K562 (cell line): ENCODE measurements around the gene CNTN4. TPM values are rescaled to one million over a fixed set of nuclear protein-coding genes. Genes with fewer than 3 reads are reported as not detected.

Source experiments
- ATAC-seq: fragments of 200-7000 bp; cut with Tn5 transposase; 3 replicates; pipeline ENCODE4 v1.9.1; 2020; ENCODE audit warnings: moderate library complexity
- BruUV-seq: library from RNA; stranded (reverse); fragments of 400-500 nt; replicated peaks from 2 replicates; lab custom pipeline; 2021; lab: Mats Ljungman, UMichigan
- CTCF ChIA-PET: fragments of 300-600 bp; formaldehyde crosslinking; extraction: SDS; loops from one replicate; lab custom pipeline; 2021; ENCODE audit warnings: low intra/inter-chr PET ratio; lab: Yijun Ruan, JAX
- POLR2A ChIA-PET: fragments of 300-600, 350-650 bp; sonication (Branson Sonifier 250); formaldehyde crosslinking; extraction: SDS; loops from one replicate; lab custom pipeline; 2021; ENCODE audit warnings: antibody characterized with exemption, inconsistent platforms; lab: Yijun Ruan, JAX
- DNase-seq, 4 experiments: peaks; one replicate each; pipeline versions ENCODE4 v3.0.0 to v3.0.0-alpha.2; 2011 to 2018; ENCODE audit warnings: low spot score in 3 of 4, mixed read lengths in 3 of 4; ENCODE audit errors: extremely low read depth in 1 of 4
- FAIRE-seq: peaks from 2 replicates; lab custom pipeline; 2011; peaks lifted over from hg19 to GRCh38; lab: Jason Lieb, UNC
- H2AFZ ChIP-seq: 2 replicates; pipeline ENCODE4 v1.6.0; 2011; ENCODE audit warnings: low read depth, low read length, control low read depth, inconsistent platforms
- H3K27ac ChIP-seq: fragments of 200-600 bp; 3 replicates; pipeline ENCODE4 v1.8.0; 2011; ENCODE audit warnings: low read depth, mild to moderate bottlenecking, control low read depth, inconsistent platforms, low read length, moderate library complexity, mixed read lengths; ENCODE audit errors: extremely low read depth
- H3K27me3 ChIP-seq, 2 experiments: fragments of 300-600 bp in 1 of 2; 2 replicates in 1 of 2; 3 replicates in 1 of 2; pipeline versions ENCODE4 v1.6.0 to v1.8.0; 2011; ENCODE audit warnings: inconsistent platforms in 2 of 2, low read length in 2 of 2, mild to moderate bottlenecking in 1 of 2, mixed read lengths in 1 of 2, moderate library complexity in 1 of 2; ENCODE audit not compliant: control insufficient read depth in 2 of 2, insufficient read depth in 2 of 2
- H3K36me3 ChIP-seq: fragments of 300-600 bp; 3 replicates; pipeline ENCODE4 v1.8.0; 2011; ENCODE audit warnings: mild to moderate bottlenecking, low read length, inconsistent platforms; ENCODE audit not compliant: control insufficient read depth, insufficient read depth
- H3K4me1 ChIP-seq, 2 experiments: fragments of 200-600 bp in 1 of 2; replicated peaks in 1 of 2; 2 replicates in 1 of 2; 3 replicates in 1 of 2; pipeline versions ENCODE4 v1.5.1 to v1.8.0; 2011; ENCODE audit warnings: inconsistent platforms in 2 of 2, low read length in 2 of 2, mild to moderate bottlenecking in 1 of 2, mixed read lengths in 1 of 2, moderate library complexity in 1 of 2; ENCODE audit not compliant: control insufficient read depth in 2 of 2, insufficient read depth in 2 of 2
- H3K4me2 ChIP-seq: 2 replicates; pipeline ENCODE4 v1.6.1; 2011; ENCODE audit warnings: low read length, control low read depth, inconsistent platforms, mixed read lengths; ENCODE audit not compliant: insufficient read depth
- H3K4me3 ChIP-seq: fragments of 200-600 bp; sonication (generic), shearing (Covaris generic); 2 replicates; pipeline ENCODE4 v1.5.1; 2016; ENCODE audit warnings: control low read depth, inconsistent platforms
- H3K79me2 ChIP-seq: fragments of 200-600 bp; 3 replicates; pipeline ENCODE4 v1.8.0; 2011; ENCODE audit warnings: low read length, inconsistent platforms; ENCODE audit not compliant: control insufficient read depth, insufficient read depth
- H3K9ac ChIP-seq, 2 experiments: 2 replicates each; pipeline versions ENCODE4 v1.6.0 to v1.6.1; 2011; ENCODE audit warnings: low read depth in 2 of 2, low read length in 2 of 2, control low read depth in 1 of 2, inconsistent platforms in 1 of 2, mild to moderate bottlenecking in 1 of 2, mixed read lengths in 1 of 2; ENCODE audit not compliant: insufficient read depth in 1 of 2
- H3K9me1 ChIP-seq: one replicate; pipeline ENCODE4 v1.6.0; 2011; ENCODE audit warnings: inconsistent platforms, mild to moderate bottlenecking, low read length, moderate library complexity; ENCODE audit not compliant: control insufficient read depth, insufficient read depth
- H3K9me3 ChIP-seq: replicated peaks from 2 replicates; pipeline ENCODE4 v1.5.1; 2011; ENCODE audit warnings: low read depth, low read length, inconsistent platforms; ENCODE audit not compliant: control insufficient read depth, insufficient read depth
- H4K20me1 ChIP-seq: replicated peaks from 2 replicates; pipeline ENCODE4 v1.6.1; 2011; ENCODE audit warnings: low read length, inconsistent platforms, mixed read lengths; ENCODE audit not compliant: control insufficient read depth, insufficient read depth
- C11orf30 ChIP-seq: fragments of 450-650 bp; IDR thresholded peaks from 2 replicates; pipeline ENCODE4 v1.6.1; 2016; ENCODE audit warnings: low read depth, mild to moderate bottlenecking
- DDX20 ChIP-seq: fragments of 450-650 bp; IDR thresholded peaks from 2 replicates; pipeline ENCODE4 v1.6.1; 2016; ENCODE audit warnings: missing genetic modification characterization, low read depth, mild to moderate bottlenecking, missing compliant biosample characterization, moderate library complexity
- MAFF ChIP-seq: IDR thresholded peaks from 2 replicates; pipeline ENCODE4 v1.6.1; 2012; ENCODE audit warnings: low read length, improper control_type of control experiment
- MAFG ChIP-seq: fragments of 450-650 bp; conservative IDR thresholded peaks from 2 replicates; pipeline ENCODE4 v1.6.1; 2016; ENCODE audit warnings: missing genetic modification characterization, missing compliant biosample characterization
- MAFK ChIP-seq: IDR thresholded peaks from 2 replicates; pipeline ENCODE4 v1.6.1; 2011; ENCODE audit warnings: low read length, improper control_type of control experiment
- NFE2L1 ChIP-seq: fragments of 450-650 bp; IDR thresholded peaks from 2 replicates; pipeline ENCODE4 v1.6.1; 2016; ENCODE audit warnings: missing genetic modification characterization, low read depth, mild to moderate bottlenecking, missing compliant biosample characterization, moderate library complexity, borderline replicate concordance
- PHB ChIP-seq: fragments of 250-450 bp; sonication (Bioruptor Pico); IDR thresholded peaks from 2 replicates; pipeline ENCODE4 v1.5.0; 2021
- PHB2 ChIP-seq: fragments of 450-650 bp; IDR thresholded peaks from 2 replicates; pipeline ENCODE4 v1.6.1; 2017; ENCODE audit warnings: low read depth
- THRB ChIP-seq: fragments of 450-650 bp; formaldehyde crosslinking; conservative IDR thresholded peaks from 2 replicates; pipeline ENCODE4 v1.4.0; 2022; ENCODE audit warnings: mild to moderate bottlenecking, missing genetic modification characterization
- ZNF134 ChIP-seq: fragments of 250-450 bp; sonication (Bioruptor Pico); conservative IDR thresholded peaks from 2 replicates; pipeline ENCODE4 v1.4.0; 2020
- ZNF316 ChIP-seq: fragments of 450-650 bp; IDR thresholded peaks from 2 replicates; pipeline ENCODE4 v1.6.1; 2016
- in situ Hi-C: fragments of 300-500 bp; cut with MboI; formaldehyde crosslinking; loops from 4 replicates; pipeline ENCODE4 v1.15.0; 2018; ENCODE audit warnings: inconsistent platforms, mixed read lengths
- intact Hi-C: fragments of 100-400 bp; cut with micrococcal nuclease; formaldehyde crosslinking; loops from 2 replicates; pipeline ENCODE4 v1.14.2; 2022
- polyA plus RNA-seq, 8 experiments: library from polyadenylated mRNA; depleted of rRNA in 4 of 8; stranded (reverse) in 5 of 8; unstranded in 3 of 8; fragments of >200 nt; fragmentation: Nextera tagmentation in 2 of 8; fragmentation: Illumina TruSeq in 1 of 8; extraction: Ambion mirVana in 2 of 8; extraction: Trizol in 1 of 8; gene quantifications; 2 replicates each; pipeline versions ENCODE4 v1.2.1 to v1.2.3, GENCODE V29; 2011 to 2014; ENCODE audit warnings: inconsistent platforms in 1 of 8, missing spikeins in 1 of 8
- total RNA-seq, 7 experiments: library from RNA; depleted of rRNA in 6 of 7; stranded (reverse); fragments of >200 nt in 6 of 7; fragmentation: Illumina TruSeq in 2 of 7; extraction: Trizol in 2 of 7; gene quantifications; 2 replicates each; pipeline versions ENCODE4 v1.2.1 to v1.2.3, GENCODE V29; 2011 to 2021; ENCODE audit warnings: low replicate concordance in 1 of 7

CNTN4 gene
- total and polyA plus RNA-seq, 9 of the 15 experiments (the other 6 are each of a cell fraction or from before 2014, with no cell fraction given): not detected

DNA sequence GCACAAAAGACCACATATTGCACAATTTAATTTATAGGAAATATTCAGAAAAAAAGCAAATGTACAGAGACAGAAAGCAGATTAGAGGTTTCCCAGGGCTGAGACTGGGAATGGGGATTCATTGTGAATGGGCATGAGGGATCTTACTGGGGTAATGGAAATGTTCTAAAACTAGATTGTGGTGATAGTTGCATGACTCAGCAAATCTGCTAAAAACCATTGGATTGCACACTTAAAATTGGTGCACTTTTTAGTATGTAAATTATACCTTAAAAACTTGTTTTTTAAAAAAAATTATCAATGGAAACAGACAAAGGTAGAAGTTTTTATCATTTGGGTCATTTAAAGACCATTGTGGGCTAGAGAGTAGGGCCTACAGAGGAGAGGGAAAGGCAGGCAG lies 780.9 kb downstream of the CNTN4 start:
- ATAC-seq (no peak), FAIRE-seq (no peak), DNase-seq (no peak)
- Histone ChIP-seq H3K27me3 (no peaks in the 10 kb centered on the region), H3K4me3 (no peak overlapping the region), H3K4me2 (no peak overlapping the region), H3K79me2 (no peaks in the 10 kb centered on the region), H3K4me1 (no peaks in the 10 kb centered on the region), H4K20me1 (no peaks in the 10 kb centered on the region), H3K9me3 (no peaks in the 10 kb centered on the region; the same call in 1 of the 2 replicates), H3K36me3 (no peaks in the 10 kb centered on the region), H3K9me1 (no peaks in the 10 kb centered on the region), H2AFZ (no peak overlapping the region), H3K27ac (no peak overlapping the region), H3K9ac (no peak overlapping the region)
- ChIA-PET CTCF (no interaction called here), POLR2A (no interaction called here)
- intact Hi-C loops (no loop called here), in situ Hi-C loops (no loop called here)
- no TSS peak for BruUV-seq
- TF ChIP-seq PHB (CRISPR knock-in tag) (no peak), THRB (CRISPR knock-in tag) (no peak), DDX20 (tag) (no peak), NFE2L1 (0 out of 2 replicates have a peak, but pooled peaks have one; percentile 29), ZNF316 (peak; percentile 71; the same call in 1 of the 2 replicates), ZNF134 (no peak), MAFK (peak; percentile 77), PHB2 (no peak), C11orf30 (peak; percentile 42; the same call in 1 of the 2 replicates), MAFF (peak; percentile 60), MAFG (tag) (peak; percentile 71)
